Hematopoietic multipotent progenitor cell treated with erythropoietin and hydrocortisone succinate and interleukin-3 and kit ligand, for 6 days (in vitro differentiated cells): ENCODE results near the gene GLG1.
"Not testable (repeated sequence)": the region's sequence is repeated elsewhere in the genome, so short reads cannot be mapped to it uniquely, and the experiment has no call there.

Source experiments
- DNase-seq: peaks from one replicate; pipeline ENCODE4 v3.0.0-alpha.2; 2015

GLG1 gene

DNA sequence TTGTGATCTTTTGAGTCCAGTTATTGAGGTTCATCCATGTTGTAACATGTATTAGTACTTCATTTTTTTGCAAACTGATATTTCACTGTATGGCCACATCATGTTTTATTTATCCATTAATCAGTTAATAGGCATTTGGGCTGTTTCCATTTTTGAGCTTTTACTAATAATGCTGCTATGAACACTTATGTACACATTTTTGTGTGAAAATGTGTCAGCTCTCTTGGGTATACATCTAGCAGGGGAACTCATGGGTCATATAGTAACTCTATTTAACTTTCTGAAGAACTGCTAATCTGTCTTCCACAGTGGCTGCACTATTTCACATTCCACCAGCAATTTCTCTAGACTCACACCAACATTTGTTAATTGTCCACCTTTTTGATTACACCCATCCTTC, 82.0 kb downstream of the GLG1 start:
- no peak for DNase-seq

DNA sequence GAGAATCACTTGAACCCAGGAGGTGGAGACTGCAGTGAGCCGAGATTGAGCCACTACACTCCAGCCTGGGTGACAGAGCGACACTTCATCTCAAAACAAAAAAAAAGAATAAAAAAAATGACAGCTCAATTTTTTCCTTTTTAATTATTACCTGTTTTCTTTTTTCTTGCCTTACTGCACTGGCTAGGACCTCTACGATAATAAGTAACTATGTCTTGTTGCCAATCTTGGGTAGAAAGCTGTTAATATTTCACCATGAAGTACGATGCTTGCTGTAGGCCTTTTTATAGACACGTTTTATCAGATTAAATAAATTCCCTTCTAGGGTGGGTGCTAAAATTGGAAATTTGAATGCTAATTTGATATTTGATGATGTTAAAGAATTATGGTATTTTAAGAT, 82.8 kb downstream of the GLG1 start:
- DNase-seq, result no peak

DNA sequence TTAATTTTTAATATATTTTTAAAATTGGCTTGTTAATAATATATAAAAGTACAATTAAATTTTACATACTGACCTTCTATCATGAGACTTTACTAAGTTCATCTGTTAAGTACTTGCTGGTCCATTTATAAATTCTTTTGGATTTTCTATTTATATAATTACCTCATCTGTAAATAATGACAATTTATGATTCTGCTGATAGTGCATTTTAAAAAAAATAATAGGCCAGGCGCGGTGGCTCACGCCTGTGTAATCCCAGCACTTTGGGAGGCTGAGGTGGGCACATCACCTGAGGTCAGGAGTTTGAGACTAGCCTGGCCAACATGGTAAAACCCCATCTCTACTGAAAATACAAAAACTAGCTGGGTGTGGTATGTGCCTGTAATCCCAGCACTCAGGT, 83.2 kb downstream of the GLG1 start:
- not testable (repeated sequence) for DNase-seq

DNA sequence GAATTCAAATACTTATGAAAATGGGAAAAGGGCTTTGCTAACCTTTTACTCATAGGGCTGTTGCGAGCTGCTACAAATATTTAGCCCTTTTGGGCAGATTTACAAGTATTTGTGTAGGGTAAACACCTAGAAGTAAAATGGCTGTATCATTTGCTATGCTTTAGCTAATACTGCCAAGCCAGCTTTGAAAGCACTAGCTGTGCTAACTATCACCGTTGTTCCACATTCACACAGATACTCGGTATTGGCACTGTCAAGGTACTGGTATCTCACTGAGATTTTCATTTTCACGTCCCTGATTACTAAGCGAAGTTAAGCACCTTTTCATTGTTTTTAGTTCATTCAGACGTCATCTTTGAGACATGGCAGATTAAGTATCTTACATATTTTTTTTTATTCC, 84.8 kb downstream of the GLG1 start:
- no peak for DNase-seq

DNA sequence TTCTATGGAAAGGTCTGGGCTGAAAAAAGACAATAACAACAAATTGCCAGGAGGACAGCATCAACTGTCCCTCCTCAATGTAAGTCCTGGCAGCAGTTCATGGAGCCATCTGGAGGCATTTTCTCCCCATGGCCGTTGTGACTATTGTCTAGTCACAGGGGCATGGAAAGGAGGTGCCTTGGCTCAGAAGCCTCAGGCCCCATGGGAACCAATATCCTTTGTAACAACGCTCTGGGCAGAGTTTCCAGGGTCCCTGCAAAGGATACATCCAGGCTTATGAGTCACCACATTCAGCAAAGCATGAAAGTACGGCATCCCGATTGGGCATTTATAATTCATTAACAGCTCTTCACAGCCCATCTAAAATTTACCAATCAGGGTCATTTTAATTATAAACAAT, 85.2 kb downstream of the GLG1 start:
- DNase-seq, result no peak

DNA sequence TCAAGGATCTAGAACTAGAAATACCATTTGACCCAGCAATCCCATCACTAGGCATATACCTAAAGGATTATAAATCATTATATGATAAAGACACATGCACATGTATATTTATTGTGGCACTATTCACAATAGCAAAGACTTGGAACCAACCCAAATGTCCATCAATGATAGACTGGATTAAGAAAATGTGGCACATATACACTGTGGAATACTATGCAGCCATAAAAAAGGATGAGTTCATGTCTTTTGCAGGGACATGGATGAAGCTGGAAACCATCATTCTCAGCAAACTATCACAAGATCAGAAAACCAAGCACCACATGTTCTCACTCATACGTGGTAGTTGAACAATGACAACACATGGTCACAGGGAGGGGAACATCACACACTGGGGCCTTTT, 88.0 kb downstream of the GLG1 start:
- not testable (repeated sequence) for DNase-seq

DNA sequence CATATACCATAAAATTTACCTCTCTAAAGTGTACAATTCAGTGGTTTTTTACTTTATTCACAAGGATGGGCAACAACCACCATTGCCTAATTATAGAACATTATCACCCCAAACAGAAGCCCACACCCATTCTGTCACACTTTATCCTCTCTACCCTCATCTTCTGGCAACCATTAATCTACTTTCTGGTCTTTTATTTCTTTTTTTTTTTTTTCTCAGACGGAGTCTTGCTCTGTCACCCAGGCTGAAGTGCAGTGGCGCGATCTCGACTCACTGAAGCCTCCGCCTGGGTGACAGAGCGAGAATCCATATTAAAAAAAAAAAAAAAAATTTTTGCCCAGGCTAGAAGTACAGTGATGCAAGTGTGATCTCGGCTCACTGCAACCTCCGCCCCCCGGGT, 95.0 kb downstream of the GLG1 start:
- DNase-seq, result peak; percentile 91

DNA sequence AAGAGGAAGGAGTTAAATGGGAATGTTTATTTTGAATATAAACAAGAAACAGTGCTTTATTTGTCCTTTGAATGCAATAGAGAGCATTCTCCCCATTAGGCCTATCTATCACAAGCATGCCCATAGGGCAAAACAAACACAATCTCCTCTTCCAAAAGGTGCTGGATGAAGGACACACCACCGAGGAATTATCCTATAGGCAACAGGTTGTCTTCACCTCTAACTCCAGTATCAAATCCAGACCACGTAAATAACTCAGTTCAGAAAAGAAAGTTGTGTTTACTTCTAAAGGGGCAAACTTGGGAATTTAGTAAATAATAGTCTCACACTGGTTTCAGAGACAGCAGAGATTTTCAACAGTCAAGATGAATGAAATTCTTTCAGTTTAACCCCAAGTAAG, 101.9 kb downstream of the GLG1 start:
- no peak for DNase-seq

DNA sequence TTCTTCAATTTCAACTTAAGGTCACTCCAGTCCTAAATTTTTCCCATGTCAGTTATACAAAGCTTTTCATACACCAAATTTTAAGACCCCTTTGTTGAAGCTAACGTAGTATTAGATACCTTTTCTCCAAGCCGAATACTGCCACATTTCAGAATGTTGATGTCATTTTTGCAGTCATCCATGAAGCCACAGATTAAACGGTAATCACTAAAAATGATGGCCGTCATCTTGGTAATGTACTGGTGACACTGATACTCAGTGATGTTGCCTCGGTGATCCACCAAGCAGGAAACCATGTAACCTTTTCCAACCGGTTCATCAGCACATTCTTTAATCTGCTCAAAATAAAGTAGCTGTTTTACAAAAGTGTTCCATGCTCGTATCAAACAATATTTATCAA, 103.5 kb downstream of the GLG1 start:
- DNase-seq, result no peak

DNA sequence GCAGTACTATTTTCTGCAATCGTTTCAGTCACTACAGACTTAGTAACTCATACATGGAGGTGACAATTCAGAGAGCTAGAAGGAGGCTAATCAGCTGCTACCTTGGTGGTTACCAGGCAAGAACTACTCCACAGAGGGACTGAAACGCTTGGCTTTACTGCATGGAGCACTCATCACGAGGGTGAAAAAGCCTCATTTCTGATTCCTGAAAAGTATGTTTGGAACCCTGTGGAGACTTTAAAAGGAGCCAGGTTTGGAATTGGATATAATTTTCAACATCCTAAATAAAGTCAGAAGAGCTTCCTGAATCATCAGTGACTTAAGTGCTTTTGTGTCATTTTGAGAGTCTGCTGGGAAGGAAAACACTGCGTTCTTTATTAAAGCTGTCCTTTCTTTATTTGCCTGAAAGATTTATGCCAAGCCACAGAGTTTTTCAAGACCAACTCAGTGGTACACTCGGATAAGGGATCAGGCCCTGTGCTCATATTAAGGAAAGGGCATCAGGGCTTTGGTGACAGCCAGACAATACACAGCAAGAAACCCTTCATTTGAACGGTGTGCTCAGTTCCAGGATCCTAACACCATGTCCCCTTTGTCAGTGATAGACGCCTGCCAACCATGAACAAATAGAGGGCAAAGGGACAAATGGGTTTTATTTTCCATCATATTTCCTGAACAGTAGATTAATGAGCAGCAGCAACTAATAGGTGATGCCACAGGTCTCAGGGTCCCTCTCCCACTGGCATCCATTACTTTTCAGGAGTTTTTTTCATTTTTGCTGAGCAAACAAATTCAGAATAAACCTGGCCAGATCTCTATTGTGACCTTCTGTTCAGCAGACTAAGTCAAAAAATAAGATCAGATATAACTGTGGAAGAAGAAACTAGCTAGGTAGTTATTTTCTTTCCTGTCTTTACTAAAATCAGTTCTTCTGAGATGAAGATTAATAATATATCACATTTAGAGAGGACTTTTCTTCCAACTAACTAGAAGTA, 105.1 kb downstream of the GLG1 start:
- DNase-seq, result no peak

DNA sequence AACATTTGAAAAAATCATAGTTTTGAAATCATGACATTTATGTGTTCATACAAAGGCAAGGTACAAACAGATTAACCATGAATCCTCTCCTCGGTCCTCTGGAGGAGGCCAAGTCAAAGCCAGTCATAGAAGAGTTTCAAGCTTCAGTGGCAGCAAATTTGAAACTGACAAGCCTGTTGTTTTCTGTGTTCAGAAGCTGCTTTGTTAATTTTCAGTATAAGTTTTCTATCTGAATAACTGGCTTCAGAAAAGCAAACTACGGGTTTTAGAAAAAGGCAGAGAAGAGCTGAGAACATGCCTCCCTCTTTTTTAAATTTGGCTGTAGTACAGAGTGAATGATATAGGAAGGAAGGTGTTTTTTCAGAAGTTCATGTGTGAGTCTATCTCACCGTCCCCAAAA, 106.0 kb downstream of the GLG1 start:
- DNase-seq, result no peak

DNA sequence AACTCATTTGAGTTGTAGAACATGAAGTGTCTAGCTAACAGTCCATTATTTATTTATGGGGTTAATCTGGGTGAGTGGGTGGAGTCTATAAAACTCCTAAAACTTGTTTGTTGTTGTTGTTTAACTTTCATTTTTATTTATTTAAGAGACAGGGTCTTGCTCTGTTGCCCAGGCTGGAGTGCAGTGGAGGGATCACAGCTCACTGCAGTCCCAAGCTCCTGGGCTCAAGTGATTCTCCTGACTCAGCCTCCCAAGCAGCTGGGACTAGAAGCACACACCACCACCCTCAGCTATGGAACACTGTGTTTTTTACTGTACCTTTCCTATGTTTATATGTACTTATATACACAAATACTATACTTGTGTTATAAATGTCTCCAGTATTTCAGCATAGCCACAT, 107.8 kb downstream of the GLG1 start:
- no peak for DNase-seq

DNA sequence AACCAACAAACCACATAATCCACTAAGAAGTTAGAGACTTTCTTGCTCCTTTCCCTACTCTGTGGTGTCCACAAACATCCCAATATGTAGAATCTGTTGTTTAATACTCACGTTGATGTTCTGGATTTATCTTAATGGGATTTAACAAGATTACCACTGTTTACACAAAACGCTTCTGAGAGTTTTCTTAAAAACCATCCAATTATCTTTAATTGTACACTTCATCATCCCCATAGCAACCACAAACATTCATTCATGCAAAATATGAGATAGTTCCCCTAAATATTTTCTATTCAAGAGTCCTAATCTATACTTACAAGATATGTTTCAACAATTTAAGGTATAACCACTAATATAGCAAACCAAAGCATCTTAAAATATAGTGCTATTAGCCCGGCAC, 109.2 kb downstream of the GLG1 start:
- DNase-seq, result no peak

DNA sequence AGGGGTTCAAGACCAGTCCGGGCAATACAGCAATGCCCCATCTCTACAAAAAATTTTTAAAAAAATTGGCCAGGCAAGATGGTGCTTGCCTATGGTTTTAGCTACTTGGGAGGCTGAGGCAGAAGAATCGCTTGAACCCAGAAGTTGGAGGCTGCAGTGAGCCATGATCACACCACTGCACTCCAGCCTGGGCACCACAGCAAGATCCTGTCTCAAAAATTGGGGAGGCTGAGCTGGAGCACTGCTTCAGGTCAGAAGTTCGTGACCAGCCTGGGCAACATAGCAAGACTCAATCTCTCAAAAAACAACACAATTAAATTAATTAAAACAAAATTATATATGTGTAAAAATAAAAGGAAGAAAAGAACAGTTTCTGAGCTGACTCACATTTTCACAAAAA, 110.9 kb downstream of the GLG1 start:
- DNase-seq, result no peak

DNA sequence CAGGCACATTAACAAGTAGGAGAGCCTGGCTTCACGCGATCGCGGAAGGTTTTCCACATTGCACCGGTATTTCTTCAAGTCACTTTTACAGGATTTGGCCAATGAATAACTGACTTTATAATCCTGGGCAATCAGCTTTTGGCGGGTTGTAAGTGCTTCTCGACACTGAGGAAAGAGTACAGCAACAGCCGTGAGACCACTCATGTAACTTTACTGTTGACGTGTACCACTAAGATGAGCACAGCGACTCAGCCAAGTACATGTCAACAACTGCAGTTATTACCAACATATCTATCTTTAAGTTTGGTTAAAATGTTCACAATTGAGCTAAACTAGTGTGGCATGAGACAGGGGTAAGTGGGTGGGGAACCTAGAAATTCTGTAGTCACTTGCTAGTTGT, 113.9 kb downstream of the GLG1 start:
- DNase-seq, result no peak

DNA sequence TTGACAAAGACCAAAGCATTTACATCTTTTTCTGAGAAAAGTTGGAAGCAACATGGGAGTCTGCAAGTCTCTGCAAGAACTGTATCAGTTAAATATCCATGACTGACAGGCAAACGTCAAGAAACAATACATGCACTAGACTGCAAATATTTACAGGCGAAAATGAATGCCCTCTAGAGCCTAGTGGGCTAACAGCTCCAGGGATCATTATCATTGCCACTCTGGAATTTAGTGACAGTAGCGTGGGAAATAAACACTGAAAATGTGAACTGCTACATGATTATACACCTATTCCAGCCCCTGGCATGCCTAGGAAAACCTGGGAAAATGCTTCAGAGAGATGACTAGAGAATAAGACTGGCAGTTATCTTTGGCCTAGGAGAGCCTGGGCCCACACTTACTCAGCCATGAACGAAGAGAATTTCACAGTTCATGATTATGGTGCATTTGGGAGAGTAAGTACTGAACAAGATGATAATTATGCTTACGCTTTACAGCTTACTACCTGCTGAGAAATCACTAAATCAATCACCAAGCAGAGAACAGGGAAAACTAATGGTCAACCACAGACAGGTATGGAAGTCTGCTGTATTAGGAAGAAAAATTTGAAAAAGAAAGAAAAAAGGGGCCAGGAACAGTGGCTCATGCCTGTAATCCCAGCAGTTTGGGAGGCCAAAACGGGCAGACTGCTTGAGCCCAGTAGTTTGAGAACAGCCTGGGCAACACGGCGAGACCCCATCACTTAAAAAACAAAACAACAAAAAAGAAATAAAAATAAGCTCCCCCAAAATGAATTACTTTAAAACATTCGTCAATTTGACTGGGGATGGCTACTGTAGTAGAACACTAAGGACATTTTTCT, 119.0 kb downstream of the GLG1 start:
- no peak for DNase-seq

DNA sequence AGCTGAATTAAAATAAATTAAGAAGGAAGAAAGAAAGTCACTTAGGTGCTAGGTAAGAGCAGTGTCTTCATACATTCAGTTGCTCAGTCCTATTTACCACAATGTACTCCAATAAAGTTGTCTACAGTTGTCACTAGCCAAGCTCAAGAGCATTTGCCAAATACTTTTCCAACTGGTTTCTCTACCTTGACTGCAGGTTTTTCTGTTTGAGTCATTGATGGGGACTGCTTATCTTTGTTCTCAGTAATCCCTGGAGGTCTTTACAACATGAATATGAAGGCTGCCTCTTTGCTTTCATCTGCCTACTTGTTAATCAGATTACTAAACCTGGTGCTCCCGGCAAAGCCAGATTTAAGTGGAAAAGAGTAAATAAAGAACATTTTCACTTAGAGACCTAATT, 121.0 kb downstream of the GLG1 start:
- DNase-seq, result no peak

DNA sequence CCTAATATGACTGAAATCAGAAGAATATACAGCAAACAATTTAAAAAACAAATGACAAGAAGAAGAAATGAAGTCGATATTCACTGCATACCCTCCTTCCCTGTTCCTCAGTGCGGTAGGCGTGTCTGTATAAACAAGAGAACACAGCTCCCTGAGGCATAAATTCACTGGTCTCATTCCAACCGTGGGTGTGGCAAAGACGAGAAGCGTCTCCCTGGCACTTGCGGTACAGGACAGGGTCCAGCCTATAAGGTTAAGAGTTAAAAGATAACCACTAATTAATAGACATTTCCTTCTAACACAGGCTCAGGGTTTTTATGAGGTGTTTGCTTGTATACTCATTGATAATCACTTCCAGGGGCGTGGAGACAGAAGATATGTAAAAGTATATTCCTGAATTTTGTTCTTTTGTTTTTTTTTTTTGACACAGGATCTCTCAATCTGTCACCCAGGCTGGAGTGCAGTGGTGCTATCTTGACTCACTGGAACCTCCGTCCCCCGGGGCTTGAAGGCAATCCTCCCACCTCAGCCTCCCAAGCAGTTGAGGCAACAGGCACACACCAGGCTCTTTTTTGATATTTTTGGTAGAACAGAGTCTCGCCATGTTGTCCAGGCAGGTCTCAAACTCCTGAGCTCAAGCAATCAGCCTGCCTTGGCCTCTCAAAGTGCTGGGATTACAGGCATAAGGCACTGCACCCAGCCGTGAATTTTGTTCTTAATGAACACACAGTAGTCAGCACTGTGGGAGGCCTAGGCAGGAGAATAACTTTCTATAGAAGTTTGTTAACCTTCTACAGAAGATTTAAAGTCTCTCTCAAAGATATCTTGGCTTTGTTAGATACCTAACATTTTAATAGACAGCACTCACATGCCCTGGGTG, 126.5 kb downstream of the GLG1 start:
- DNase-seq, result peak; percentile 15

DNA sequence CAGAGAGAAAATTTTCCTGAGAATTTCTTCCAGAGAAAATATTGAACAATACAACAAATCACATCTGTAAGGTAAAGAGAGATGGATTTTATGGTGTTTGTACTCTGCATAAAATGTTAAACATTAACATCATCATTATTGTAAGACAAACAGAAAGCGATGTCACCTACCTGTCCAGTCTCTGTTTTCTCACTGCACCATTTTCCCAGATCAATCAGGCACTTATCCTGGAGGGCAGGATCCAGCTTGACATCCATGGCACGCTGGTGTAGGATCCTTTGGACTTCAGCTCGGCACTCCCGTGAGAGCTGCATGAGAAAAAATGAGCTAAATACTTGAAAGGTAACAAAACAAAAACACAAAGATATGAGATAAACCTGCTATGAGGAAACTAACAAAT, 129.7 kb downstream of the GLG1 start:
- DNase-seq, result no peak

DNA sequence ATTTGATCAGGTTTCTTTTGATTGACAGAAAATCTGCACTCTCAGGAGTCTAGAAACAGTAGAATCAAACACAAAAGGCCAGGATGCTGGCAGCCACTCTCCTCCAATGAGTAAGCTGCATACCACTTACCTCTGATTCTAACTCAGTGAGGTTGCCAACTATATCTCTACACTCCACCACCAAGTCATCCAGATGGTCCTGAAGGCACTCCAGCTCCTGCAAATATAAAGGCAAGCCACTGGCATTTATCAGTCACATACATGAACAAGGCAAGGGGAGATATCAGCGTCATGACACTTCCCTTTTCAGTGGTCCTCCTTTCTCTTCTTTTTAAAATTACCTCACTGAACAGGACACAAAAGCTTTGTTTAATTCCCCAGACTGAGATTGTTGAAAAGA, 132.5 kb downstream of the GLG1 start:
- peak; percentile 64 for DNase-seq

DNA sequence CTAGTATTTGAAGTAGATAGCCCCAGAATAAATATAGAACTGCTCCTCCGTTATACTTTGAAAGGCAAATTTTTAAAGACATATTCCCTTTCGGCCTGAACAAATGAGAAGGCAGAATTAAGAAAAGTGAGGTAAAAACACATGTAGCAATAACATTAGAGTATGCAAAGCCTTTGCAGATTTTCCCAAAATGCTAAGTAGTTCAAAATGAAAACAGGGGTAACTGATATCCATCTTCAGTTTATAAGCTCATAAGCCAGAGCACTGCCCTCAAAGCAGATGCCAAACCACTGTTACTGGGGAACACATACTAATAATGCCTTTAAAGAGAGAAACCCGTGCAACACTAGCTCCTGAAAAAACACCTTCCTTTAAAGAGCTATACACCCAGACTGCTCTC, 134.4 kb downstream of the GLG1 start:
- DNase-seq, result no peak

DNA sequence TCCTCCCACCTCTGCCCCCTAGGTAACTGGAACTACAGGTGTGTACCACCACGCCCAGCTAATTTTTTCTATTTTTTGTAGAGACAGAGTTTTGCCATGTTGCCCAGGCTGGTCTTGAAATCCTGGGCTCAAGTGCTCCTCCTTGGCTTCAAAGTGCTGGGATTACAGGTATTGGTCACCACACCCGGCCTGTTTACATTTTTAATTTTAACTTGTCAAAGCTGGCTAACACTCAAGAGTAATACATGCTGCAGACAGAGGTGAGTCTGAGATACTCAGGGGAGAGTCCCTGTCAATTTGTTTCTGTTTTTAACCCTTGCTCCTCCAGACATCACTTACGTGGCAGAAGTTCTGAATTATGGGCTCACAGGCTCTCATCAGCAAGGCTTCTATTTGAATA, 134.9 kb downstream of the GLG1 start:
- no peak for DNase-seq

DNA sequence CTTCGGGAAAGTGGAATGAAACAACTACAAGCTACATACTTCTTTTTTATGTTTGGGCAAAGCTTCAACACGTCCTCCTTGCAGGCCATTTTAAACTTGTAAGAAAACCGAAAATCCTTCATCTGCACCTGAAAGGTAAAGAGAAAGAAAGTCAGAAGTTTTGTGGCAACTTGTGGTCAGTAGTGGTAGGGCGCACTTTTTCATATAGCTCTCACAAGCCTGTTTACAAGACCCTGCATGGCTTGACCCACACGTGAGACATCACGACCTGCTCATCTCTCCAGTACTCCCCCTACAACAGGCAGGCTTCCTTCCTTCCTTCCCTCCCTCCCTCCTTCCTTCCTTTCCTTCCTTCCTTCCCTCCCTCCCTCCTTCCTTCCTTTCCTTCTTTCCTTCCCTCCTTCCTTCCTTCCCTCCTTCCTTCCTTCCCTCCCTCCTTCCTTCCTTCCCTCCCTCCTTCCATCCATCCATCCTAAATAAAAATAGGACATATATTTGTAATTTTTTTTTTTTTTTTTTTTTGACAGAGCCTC, 136.9 kb downstream of the GLG1 start:
- DNase-seq, result no peak
